CD4-positive, alpha-beta T cell treated with Interleukin-17A for 4 hours (primary cell): Measurements from ENCODE around the gene ZBTB20.
"Not testable (repeated sequence)": the region's sequence is repeated elsewhere in the genome, so short reads cannot be mapped to it uniquely, and the experiment has no call there.

ENCODE experiments used
- DNase-seq: peaks from one replicate; pipeline ENCODE4 v3.0.0-alpha.2; 2020; ENCODE audit warnings: mixed read lengths

The ZBTB20 gene

DNA sequence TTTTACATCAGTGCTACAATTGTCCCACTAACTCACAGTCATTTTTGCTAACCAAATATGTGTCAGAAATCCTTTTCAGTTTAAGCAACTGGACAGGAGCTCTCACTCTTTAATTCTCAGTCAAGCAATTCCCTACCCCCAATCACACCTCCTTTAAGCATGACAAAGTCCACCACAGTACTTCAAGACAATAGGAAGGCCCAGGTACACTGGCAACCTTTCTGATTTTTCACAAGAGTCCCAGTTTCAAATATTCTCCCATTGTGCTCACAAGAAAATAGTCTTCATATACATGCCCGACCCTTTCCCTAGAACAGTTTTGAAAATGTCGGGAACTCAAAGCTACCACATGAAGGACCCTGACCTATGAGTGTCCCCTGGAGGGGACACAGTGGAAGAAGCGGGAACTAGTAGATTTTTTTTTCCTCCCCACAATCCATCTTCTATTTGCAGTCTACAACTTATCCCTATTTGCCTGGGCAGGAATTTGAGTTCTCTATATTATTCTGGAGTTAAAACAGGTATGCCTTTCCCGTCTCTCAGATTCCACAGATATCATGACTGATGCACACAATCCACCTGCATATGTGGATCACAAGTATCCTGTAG is 439.7 kb downstream of the ZBTB20 start:
- DNase-seq, result no peak

DNA sequence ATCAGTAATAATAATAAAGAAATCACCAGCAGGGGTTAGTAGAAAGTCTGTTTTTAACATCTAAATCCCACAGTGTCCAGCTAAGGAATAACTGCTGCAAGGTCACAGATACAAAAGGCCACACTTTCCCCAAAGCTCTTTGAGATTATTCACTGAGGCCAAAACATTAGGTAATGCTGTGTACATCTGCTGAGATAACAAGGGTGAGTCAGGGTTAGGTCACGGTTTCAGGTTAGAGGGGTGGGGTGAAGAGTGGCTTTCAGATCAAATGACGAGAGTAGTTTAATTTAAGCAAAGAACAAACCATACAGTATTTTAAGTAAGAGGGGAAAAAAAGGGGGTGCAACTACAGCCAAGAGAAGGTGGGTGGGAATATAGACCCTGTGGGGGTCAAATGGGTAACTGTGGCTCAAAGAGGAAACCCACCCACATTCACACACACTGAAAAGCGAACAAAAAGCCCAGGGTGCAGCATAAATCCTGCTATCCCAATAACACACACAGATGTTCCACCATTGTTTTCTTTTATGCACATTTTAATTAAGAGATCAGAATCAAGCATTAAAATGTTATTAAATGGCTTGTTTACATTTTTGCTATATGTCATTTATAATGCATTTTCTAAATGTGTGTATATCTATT is 440.4 kb downstream of the ZBTB20 start:
- DNase-seq, result no peak

- no peak for DNase-seq
Measured at GRCh38 chr3:114700637-114701234, 446.4 kb downstream of the ZBTB20 start.

DNA sequence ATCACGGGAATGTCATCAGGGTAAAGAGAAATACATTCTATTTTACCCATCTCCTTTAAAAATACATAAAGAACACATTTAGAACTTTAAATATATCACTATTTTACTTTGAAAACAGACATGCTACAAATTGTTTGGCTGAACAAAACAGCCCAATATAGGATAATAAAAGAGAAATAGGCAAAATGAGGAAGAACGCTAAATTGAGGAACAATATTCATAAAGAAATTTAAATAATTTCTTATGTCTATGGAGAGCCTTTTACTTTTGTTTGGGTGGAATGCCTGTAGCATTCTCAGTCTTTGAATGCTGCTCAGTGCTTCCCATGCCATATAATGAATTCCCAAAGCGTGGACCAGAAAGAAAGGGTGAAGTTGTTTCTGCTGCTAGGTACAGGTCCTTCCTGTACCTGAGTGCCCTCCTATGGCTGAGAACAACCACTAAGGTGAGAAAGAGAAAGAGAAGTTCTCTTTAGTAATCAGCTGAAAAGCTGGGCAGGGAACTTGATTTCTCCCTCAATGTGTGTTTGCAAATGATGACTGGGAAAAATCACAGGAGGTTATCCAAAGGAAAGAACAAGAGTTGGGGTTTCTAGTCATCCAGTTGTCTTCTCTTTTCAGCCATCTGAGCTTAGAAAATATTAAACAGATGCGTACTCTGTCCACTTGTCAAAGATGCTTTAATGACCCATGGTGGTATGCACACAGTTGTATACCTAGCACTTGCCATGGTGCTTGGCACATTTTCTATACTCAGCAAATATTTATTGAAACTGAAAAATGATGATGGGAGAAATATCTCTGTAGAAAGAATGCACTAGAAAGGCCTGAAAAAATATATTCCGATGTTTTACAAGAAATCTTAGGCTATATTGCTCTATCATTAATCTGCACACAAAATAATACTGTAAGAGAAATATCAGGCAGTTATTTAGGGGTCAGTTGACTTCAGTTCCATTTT is 448.7 kb downstream of the ZBTB20 start:
- no peak for DNase-seq

DNA sequence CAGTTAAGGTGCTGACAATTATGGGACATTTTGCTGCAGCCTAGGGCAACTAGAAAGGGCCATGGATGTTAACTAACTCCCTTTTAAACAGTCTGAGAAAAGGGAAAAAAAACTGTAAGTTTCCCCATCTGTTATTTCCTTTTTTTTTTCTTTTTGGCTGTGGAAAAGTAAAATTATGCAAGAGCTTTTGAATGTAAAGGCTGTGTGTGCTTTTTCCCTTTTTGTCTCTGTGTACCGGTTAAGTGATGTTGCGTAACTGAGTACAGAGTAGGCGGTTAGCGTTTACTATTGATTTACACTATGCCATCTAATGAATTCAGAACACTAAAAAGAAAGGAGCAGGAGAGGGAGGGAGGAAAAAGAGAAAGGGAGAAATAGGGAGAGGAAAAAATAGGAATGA is 449.7 kb downstream of the ZBTB20 start:
- DNase-seq, result no peak

DNA sequence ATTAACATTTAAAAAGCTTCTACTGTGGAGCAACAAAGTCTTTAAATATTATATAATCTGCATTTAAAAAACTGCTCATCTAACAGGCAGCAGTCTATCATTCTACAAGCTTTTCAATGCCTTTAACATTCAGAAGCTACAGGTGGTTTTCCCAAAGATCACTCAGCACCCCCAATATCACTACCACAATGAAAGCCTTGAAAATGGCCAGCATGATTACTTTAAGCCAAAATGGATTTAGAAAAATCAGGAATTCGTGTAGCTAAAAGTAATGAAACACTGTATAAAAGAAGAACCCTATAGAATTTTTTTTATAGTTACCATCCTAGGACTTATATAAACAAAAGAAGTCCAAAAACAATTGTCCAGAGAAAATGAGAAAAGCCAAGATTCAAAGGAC is 452.8 kb downstream of the ZBTB20 start:
- DNase-seq, result no peak

GRCh38 chr3:114691871-114692270 is 455.2 kb downstream of the ZBTB20 start:
- DNase-seq, result no peak

- no peak for DNase-seq
Measured at GRCh38 chr3:114690911-114691310, 456.2 kb downstream of the ZBTB20 start.

GRCh38 chr3:114687151-114687550 is 459.9 kb downstream of the ZBTB20 start:
- DNase-seq, result no peak

DNA sequence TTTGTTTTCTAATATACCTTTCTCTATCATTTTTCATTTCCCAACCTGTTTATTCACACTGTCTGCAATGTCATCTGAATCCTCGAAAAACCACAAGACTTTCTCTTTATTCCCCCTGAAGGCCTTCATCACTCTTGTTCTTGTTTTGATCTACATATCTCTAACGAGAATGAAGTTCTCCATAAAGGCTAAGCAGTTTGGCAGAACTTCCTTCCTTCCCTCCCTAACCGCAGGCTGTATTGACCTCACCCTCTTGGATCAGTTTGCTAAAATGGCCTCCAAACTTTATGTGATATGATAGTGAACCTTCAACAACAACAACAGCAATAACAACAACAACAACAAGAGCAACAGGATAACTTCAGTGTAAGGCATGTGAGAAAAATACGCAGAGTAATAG is 460.5 kb downstream of the ZBTB20 start:
- no peak for DNase-seq

GRCh38 chr3:114685161-114685560 is 461.9 kb downstream of the ZBTB20 start:
- no peak for DNase-seq

- no peak for DNase-seq
Measured at GRCh38 chr3:114680299-114680698, 466.8 kb downstream of the ZBTB20 start.

GRCh38 chr3:114679773-114680172 is 467.3 kb downstream of the ZBTB20 start:
- DNase-seq, result not testable (repeated sequence)

GRCh38 chr3:114675104-114675503 is 472.0 kb downstream of the ZBTB20 start:
- DNase-seq, result no peak

- no peak for DNase-seq
Measured at GRCh38 chr3:114674036-114674435, 473.1 kb downstream of the ZBTB20 start.

- DNase-seq, result no peak
Measured at GRCh38 chr3:114673481-114673880, 473.6 kb downstream of the ZBTB20 start.

- no peak for DNase-seq
Measured at GRCh38 chr3:114672692-114673447, 474.2 kb downstream of the ZBTB20 start.

- no peak for DNase-seq
Measured at GRCh38 chr3:114671741-114672510, 475.2 kb downstream of the ZBTB20 start.

DNA sequence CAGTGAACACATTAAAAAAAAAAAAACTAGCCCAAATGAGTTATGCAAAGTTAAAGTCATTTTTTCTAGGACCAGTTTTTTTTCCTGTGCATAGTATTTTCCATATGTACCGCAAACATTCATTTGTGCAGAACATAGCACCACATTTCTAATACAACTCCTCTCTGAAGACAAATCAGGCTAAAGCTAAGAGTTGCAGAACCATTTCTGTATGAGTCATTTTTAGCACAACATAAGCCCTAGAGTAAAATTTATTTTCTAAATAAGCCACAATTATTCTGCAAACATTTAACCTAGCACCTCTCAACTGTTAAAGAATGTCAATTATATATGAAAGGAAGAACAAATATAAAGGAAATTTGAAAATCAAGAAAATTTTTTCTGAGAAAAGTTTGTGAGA is 477.5 kb downstream of the ZBTB20 start:
- no peak for DNase-seq

- DNase-seq, result no peak
Measured at GRCh38 chr3:114668099-114668498, 479.0 kb downstream of the ZBTB20 start.

DNA sequence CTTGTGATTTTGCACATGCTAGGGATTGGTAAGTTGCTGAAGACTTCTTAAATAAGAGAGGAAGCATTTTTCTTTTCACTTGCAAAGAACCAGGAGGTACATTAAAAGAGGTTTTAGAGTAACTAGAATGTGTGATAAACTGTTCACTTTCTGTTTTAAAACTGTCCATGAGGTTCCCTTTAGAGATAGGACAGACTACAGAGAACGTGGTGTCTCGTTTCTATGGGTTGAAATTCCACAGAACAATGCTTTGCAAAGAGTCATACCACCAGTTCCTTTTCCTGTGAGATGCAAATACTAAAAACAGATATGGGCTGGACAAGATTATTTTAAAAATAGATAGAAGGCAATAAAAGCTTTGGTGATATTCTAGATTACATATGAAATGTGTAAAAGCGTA is 480.5 kb downstream of the ZBTB20 start:
- DNase-seq, result no peak

DNA sequence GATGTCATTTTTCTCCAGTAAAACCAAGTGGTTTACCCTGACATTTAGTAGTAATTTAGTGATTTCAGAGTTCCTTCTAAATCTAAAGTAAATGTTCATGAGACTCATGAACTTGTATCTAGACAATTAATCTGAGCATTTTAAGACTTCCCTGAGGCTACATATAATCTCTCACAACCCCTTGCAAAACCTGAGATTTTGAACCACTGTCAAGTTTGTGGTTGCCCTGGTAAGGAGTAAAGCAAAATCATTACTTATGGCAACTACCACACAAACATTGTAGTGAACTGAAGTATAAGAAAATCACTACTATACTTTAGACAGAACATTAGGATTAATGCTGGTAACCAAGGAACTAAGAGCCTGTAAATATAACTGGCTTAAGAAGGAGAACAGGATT is 483.1 kb downstream of the ZBTB20 start:
- no peak for DNase-seq
